ENCODE data around the gene WBP11.

WBP11 gene

DNA sequence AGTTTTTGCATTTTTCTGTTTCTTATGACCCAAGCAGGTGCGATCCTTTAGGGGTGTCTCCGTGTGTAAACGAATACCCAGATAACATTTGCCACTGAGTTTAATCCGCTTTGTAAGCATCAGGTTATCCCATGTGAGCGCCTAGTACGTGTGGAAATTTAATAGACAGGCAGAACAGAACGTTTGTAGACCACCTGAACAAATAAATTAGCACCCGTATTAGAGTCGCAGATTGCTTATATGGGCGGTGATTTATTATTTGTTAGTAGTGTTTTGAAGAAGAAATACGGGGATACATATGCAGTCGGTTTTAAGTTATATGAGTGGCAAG lies 517 bp upstream of the WBP11 start:
- no peak for DNase-seq (ENCODE audit: low read depth)
- TF ChIP-seq, protein P1, sequence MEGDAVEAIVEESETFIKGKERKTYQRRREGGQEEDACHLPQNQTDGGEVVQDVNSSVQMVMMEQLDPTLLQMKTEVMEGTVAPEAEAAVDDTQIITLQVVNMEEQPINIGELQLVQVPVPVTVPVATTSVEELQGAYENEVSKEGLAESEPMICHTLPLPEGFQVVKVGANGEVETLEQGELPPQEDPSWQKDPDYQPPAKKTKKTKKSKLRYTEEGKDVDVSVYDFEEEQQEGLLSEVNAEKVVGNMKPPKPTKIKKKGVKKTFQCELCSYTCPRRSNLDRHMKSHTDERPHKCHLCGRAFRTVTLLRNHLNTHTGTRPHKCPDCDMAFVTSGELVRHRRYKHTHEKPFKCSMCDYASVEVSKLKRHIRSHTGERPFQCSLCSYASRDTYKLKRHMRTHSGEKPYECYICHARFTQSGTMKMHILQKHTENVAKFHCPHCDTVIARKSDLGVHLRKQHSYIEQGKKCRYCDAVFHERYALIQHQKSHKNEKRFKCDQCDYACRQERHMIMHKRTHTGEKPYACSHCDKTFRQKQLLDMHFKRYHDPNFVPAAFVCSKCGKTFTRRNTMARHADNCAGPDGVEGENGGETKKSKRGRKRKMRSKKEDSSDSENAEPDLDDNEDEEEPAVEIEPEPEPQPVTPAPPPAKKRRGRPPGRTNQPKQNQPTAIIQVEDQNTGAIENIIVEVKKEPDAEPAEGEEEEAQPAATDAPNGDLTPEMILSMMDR (conservative IDR thresholded peaks at IDR 0.05; ENCODE audit: low read depth, low read length) = no peak
- H3K4me3 ChIP-seq (ENCODE audit: low read depth, low read length) = peak overlapping the region; percentile 70

DNA sequence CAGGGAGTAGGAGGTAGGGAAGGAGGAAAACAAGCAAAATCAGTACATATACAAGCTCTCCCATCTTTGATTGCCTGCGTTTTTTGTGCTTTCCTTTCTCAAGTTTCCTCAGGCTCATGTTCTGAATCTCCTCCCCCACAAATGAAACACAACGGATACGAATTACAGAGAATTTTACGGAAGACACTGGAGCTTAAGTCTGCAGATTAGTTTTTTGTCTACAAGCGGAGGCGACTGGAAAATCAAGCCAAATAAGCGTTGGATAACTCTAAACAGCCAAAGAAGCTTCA lies 612 bp downstream of the WBP11 start:
- H3K4me3 ChIP-seq (ENCODE audit: low read depth, low read length) = peak overlapping the region; percentile 93
- no peak for DNase-seq (ENCODE audit: low read depth)
- TF ChIP-seq, protein P1 (conservative IDR thresholded peaks at IDR 0.05; ENCODE audit: low read depth, low read length) = no peak

DNA sequence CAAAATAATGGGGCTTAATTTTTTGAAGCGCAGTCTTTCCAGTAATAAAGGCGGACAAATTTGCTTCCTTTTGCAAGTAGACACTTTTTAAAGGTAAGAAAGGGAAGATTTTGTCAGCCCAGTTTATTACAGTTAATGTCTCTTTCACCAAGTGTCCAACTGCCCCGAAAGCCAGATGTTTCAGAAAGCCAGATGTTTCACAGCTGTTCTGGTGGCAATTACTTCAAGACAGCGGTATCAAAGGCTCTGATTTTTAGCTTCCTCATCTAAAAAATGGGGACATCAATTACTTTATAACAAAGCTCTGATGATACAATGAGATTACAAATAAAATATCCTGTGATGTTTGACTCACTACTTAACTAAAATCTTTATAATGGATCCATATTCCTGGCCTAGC lies 1.0 kb downstream of the WBP11 start:
- TF ChIP-seq, protein P1 (conservative IDR thresholded peaks at IDR 0.05; ENCODE audit: low read depth, low read length) = no peak
- no peak for DNase-seq (ENCODE audit: low read depth)
- H3K4me3 ChIP-seq (ENCODE audit: low read depth, low read length) = peak overlapping the region; percentile 93

DNA sequence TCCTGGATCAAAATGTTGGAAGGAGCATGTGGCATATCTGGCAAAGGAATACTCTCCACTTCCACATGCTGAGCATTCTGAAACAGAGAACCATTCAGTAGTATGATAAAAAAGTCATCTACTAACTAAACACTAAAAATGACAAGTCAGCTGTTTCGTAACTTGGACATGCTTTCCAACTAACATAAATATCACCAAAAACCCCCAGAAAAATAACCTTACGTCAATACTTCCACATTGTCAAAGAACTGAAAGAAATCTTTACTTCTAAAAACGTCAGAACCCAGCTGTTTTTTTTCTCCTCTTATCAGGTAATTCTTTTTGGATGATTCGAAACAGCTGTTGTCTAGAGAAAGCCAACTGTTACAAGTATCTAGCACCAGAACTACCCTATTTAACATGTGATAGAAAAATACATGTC lies 8.2 kb downstream of the WBP11 start:
- DNase-seq (ENCODE audit: low read depth) = peak; percentile 46
- TF ChIP-seq, protein P1 (conservative IDR thresholded peaks at IDR 0.05; ENCODE audit: low read depth, low read length) = no peak
- H3K4me3 ChIP-seq (ENCODE audit: low read depth, low read length) = no peak overlapping the region

DNA sequence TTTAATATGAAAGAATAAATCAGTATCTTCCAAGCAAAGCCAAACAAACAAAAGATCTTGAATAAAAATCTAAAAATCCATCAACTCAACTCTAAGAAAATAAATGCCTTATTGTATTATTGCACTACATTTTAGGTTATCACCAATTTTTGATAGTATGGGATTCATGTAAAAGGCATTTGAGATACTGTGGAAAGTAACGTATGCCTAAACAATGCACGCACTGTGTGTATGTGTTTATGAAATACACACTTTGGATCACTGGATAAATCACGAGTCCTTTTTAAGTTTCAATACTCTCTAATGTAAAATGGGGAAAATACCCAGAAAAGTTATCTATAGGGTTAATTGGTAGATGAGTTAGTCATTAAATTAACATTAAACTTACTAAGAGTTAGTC lies 17.7 kb downstream of the WBP11 start:
- no peak overlapping the region for H3K4me3 ChIP-seq (ENCODE audit: low read depth, low read length)
- TF ChIP-seq, protein P1 (conservative IDR thresholded peaks at IDR 0.05; ENCODE audit: low read depth, low read length) = no peak
- no peak for DNase-seq (ENCODE audit: low read depth)

DNA sequence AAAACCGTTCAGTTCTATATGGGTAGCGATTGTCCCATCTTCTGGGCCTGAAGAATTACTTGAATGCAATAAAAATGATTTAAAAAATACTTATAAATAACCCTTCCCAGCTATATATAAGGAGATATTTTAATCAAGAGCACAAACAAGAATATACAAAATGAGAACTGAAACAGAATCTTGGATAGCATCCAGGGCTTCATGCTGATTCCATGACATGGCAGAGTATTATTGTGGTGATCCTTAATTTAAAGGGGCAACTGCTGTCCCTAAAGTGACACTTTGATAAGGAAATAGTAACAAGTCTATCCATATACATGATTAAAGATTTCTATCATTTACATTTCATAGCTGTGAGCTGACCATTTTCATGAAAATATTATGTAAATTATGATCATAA lies 18.8 kb downstream of the WBP11 start:
- H3K4me3 ChIP-seq (ENCODE audit: low read depth, low read length) = no peak overlapping the region
- DNase-seq (ENCODE audit: low read depth) = no peak
- TF ChIP-seq, protein P1 (conservative IDR thresholded peaks at IDR 0.05; ENCODE audit: low read depth, low read length) = no peak

DNA sequence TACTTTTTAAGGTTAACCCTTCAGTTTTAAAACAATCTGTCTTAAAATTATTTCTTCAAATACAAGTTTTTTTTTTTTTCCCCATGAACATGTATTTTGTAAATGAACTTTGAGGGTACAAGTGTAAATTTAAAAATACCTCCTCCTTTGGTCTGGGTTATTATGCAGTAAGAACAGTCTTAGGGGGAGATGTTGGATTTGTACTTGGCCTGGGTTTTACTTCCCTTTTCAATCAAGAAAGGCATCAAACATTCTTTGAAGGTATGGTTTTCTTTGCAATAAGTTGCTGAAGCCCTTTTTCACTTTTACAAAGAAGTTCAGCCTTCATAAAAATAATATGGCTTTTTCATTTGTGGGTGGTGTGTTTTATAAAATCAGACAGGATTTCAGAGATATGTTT lies 20.5 kb downstream of the WBP11 start:
- no peak overlapping the region for H3K4me3 ChIP-seq (ENCODE audit: low read depth, low read length)
- TF ChIP-seq, protein P1 (conservative IDR thresholded peaks at IDR 0.05; ENCODE audit: low read depth, low read length) = no peak
- no peak for DNase-seq (ENCODE audit: low read depth)

Data from choroid plexus epithelial cell (primary cell).